T follicular helper cell (primary cell): ENCODE measurements around the gene MKLN1.
"Not testable (repeated sequence)": the region's sequence is repeated elsewhere in the genome, so short reads cannot be mapped to it uniquely, and the experiment has no call there.

Experiments
- DNase-seq: peaks from one replicate; pipeline ENCODE4 v3.0.0-alpha.2; 2020; ENCODE audit warnings: low read depth

The MKLN1 gene

DNA sequence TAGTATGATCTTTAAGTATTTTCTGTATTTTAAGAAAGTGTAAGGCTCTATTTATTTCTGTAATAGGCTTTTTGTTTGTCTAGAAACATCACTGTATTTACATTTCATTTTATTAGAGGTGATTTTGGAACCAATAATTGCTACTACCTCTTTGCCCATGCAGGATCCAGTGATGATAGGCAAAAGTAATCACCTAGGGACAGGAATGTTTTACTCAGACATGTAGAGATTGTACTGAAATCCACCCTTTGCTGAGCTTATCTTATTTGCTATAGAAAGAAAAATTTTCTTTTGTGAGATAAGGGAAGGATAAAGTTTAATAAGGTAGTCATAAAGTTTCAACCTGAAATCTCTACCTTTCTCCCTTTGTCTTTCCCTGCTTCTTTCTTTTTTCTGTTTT is 73.5 kb downstream of the MKLN1 start:
- no peak for DNase-seq

GRCh38 chr7:131403322-131403721 is 75.6 kb downstream of the MKLN1 start:
- no peak for DNase-seq

- DNase-seq, result no peak
Measured at GRCh38 chr7:131404226-131404911, 76.7 kb downstream of the MKLN1 start.

DNA sequence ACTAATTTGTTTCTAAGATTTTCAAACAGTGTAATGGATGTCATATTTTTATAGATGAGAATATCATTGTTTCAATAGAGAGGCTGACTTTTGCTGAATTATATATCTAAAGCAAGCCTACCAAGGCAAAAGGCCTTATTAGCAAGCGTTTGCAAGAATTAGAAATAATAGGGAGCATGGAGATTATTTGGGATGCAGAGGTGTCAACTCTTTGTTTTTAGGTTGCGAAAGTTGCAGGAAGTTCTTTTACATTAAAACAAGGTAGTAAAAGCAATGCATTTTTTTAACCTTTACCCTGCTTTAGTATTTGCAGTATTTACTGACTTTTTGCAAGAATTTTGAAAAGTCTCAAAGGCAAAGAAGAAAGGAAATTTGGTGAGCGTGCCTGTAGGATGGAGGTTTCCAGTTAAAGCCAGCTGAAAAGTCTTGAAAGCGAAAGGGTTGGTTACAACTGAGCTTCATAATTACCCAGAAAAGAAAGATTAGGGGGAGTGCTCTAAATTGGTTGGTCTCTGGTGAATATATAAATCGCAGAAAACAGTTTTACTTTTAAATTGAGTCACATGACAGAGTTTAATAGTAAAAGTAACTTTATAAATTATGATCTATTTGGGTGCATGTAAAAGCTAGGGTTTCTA is 81.6 kb downstream of the MKLN1 start:
- no peak for DNase-seq

- no peak for DNase-seq
Measured at GRCh38 chr7:131412031-131412430, 84.4 kb downstream of the MKLN1 start.

GRCh38 chr7:131413711-131414110 is 86.0 kb downstream of the MKLN1 start:
- no peak for DNase-seq

DNA sequence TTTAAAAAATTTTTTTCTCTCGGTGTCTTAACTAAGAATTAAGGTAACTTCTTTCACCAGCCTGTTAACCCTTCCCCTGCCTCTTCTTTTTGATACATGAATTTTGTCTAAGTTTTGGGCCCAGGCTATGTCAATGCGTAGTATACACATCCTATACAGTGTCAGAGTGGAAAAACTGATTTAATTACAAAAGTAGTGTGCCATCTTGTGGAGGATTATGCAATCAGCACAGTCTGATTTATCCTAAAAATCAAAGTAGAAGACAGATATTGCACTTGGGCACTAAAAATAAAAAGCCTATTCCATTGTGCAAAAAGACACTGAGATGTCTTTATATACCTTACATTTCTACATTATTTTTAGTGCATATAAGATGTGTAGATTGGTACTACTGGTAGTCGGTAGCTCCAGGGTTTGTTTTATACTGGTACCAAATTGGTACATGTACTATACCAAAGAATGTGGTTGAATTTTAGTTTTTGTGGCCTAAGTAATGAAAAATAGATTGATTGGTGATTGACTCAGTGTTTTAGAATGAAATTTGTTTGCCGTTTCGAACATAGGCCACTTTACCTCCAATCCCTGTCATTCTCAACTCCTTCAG is 96.6 kb downstream of the MKLN1 start:
- DNase-seq, result no peak

DNA sequence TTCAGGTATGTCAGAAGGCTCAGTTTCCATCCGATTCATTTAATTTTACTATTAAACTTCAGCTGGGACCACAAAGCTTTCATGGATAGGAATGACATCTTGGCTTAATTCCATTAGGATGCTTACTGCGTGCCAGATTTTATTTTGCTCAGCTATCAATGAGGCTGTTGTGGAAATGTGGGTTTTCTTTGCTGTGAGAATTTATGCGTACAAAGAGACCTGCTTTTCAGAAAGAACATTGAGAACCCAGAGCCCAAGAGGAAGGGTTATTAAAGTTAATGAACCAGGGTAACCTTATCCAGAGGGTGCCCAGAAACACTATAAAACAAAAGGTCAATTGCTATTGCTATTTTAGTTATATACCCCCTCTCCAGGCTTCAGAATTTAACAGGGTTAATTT is 98.3 kb downstream of the MKLN1 start:
- DNase-seq, result no peak

- DNase-seq, result not testable (repeated sequence)
Measured at GRCh38 chr7:131430826-131431225, 103.2 kb downstream of the MKLN1 start.

DNA sequence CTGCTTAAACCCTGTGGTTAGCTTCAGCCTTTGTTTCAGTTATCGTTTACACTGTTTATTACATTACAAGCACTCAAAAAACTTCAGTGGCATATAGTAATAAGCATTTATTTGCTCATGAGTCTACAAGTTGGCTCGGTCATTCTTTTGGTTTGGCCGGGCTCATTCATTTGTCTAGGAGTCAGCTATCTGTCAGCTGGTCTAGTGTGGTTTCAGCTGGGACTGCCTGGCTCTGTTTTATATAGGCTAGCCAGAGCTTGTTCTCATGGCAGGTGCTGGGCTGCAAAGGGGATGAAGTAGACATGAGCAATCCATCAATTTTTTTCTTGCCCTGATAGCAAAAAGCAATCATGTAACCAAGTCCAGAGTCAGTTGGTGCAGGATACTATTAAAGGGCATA is 103.6 kb downstream of the MKLN1 start:
- DNase-seq, result no peak

GRCh38 chr7:131431756-131432155 is 104.1 kb downstream of the MKLN1 start:
- DNase-seq, result no peak

DNA sequence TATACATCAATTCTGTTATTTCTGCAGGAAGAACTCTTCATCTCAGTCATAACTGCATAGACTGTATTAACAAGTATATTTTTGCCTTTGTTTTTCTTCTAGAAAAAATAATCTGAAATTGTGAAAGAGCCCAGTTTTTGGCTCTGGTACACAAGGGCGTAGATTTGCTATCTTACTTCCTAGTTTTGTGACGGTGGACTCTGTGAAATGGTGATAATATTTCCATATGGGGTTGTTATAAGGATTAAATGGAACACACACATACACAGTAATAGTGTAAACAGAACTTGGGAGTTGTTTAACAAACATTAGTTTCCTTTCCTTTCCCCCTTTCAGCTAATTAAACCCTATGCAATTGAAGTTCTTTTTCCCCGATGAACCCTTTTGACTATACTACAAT is 108.7 kb downstream of the MKLN1 start:
- DNase-seq, result no peak

DNA sequence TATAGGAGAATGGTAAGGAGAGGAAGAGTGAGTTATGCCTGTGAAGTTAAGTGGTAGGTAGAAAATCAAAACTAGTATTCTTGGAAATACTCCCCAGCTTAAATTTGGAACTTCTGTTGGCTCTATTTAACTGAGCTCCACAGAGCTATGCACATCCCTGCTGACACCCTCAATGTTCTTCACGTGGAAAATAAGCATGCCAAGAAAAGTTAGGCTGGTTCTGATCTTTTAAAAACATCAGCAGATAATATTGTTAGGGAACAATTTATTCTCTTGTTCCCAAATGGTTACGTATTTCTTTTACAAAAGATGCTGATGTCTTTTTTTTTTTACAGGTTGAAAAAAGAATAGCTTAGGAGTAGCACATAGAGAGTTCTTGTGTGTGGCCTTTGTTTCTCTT is 111.3 kb downstream of the MKLN1 start:
- no peak for DNase-seq

- DNase-seq, result no peak
Measured at GRCh38 chr7:131443496-131443895, 115.8 kb downstream of the MKLN1 start.

DNA sequence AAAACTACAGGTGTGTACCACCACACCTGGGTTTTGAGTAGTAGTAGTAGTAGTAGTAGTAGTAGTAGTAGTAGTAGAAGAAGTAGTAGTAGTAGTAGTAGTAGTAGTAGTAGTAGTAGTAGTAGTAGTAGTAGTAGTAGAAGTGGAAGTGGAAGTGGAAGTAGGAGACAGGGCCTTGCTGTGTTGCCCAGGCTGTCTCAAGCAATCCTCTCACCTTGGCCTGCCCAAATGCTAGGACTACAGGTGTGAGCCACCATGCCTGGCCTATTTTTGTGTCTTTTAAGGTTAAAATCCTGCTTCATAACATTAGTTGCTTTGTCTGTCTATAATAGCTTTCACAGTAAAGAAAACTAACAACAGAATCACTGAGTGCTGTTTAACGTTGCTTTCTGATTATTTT is 117.0 kb downstream of the MKLN1 start:
- no peak for DNase-seq

DNA sequence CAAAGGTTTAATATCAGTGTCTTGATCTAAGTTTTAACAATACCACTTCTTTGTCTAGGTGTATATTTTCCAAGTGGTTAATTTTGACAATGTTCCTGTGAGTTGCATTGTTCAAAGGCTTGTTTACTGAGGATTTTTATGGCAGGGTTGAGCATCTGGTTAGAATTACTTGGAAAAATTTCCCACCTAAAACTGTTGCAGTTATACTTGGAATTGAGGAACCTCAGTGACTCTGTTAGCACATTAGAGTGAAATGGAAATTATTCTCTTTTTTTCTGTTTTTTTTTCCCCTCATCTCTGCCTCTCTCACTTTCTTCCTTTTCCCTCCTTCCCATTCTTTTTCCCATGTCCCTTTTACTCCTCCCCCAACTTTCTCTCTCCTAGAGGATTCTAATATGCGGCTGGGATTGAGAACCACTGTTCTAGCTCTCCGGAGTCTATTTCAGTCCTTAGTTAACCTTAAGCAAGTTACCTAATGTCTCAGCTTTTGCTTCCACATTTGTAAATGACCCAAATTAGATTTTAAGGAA is 121.8 kb downstream of the MKLN1 start:
- DNase-seq, result no peak

DNA sequence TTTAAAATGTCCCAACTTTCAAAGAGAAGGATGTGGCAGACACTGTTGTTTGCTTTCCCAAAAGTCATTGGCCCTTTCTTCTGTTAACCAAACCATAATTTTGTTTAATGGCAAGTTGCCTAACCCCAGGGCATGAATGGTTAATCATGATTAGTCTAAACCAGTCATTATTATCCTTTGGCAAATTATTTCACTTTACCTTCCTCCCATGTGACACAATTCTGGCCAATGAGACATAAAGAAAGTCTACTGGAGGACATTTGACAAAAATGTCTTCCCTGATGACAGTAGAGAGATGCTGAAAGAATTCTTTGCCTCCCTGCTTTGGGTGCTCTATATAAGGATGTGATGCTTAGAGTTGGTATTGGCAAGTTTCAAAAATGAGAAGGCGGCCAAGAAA is 126.8 kb downstream of the MKLN1 start:
- no peak for DNase-seq

DNA sequence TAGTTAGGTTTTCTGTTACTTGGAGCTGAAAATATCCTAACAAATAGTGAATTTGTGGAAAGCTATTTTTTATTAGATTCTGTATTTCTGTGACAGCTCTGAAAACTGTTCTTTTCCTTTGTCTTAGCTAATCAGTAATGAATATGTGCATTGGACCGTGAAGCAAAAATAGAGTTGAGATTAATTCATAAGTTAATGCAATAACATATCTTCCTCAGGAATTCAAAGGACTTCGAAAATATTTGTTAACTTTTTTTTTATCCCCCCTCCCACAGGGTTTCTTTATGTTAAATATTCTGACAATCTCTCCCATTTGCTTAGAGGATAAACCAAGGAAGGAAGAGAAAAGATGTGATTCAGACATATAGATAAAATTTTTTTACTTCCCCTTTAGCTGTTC is 127.3 kb downstream of the MKLN1 start:
- DNase-seq, result no peak

- DNase-seq, result no peak
Measured at GRCh38 chr7:131455546-131455945, 127.9 kb downstream of the MKLN1 start.

DNA sequence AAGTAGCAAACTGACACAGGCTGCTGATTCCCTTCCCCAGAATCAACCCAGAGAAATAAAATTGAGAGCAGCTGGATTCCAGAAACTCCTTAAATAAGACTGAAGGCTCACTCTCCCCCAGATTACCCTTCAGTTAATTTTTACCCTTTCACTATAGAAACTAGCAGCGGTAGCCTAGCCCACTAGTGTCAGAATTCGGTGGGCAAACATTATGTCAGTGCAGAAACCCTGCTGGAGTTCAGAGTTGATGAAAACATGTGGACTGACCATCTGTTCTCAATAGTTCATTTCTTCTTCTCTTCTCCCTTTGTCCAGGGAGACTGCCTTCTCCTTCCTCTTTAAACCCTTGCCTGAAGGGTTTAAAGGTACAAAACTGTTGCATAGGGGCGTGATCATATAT is 128.7 kb downstream of the MKLN1 start:
- DNase-seq, result no peak

DNA sequence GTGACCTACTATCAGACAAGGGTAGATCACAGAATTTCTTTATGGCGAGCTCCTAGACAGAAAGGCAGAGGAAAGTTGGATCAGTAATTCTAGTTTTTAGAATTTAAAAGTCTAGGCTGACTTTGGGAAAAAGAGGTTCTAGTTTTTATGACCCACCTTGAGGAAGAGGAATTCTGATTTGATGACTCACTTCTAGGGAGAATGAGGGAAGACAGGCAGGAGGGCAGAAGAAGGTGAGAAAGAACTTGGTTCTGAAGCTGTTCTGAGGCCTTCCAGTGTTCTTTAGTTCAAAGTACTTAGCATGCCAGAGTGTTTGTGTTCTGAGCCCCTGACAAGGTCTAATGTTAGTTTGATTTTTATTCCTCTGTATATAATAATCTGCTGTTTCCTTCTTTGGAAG is 131.6 kb downstream of the MKLN1 start:
- no peak for DNase-seq

GRCh38 chr7:131462059-131462458 is 134.4 kb downstream of the MKLN1 start:
- DNase-seq, result no peak

DNA sequence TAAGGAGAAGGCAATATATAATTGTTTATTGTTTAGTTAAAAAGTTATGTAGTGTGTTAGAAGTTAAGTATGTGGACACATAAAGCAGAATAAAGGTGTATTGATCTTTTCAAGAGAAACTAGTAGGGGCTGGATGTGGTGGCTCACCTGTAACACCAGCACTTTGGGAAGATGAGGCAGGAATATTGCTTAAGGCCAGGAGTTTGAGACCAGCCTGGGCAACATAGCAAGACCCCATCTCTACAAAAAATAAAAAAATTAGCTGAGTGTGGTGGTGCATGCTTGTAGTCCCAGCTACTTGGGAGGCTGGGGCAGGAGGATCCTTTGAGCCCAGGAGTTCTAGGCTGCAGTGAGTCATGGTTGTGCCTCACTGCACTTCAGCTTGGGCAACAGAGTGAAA is 135.0 kb downstream of the MKLN1 start:
- not testable (repeated sequence) for DNase-seq
